Measurements from ENCODE around the gene RRAGC. TPM values are rescaled to one million over a fixed set of nuclear protein-coding genes. Genes with fewer than 3 reads are reported as not detected.

Gene RRAGC
- total and polyA plus RNA-seq, 2 experiments from 2014 or later = 9.3 to 12.8 TPM

DNA sequence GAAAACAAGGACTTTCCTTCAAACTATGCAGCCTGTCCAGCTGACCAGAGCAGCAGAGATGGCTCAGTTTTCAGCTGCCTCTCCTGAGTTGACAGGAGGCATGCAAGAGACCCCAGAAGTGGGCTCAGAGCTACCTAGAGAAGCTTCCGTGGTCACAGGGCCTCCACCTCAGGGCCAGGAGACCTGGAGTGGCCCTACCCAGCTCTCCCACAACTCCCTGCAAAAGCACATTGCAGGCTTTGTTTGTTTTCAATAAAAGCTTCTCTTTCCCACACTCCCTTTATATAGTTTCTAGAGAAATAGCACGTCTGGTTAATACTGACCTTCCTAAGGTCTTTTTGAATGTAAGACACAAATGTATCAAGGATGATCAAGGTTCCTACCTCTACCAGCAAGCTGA lies 40.1 kb downstream of the RRAGC start:
- peaks cover 55% of the 10 kb centered on the region for H3K27me3 ChIP-seq (ENCODE audit: insufficient read depth)
- no peak overlapping the region for H3K27ac ChIP-seq (ENCODE audit: low read depth)
- ATAC-seq (no peak), DNase-seq (ENCODE audit: low spot score) (no peak)
- peaks cover 10% of the 10 kb centered on the region; the same call in 2 of the 3 replicates for H3K9me3 Mint-ChIP-seq
- no peak overlapping the region; the same call in 2 of the 3 replicates for H3K4me3 Mint-ChIP-seq
- no peaks in the 10 kb centered on the region for H3K36me3 ChIP-seq (ENCODE audit: insufficient read depth)
- no peak overlapping the region for H3K27ac Mint-ChIP-seq
- H3K4me1 ChIP-seq (ENCODE audit: insufficient read depth) = peaks cover 22% of the 10 kb centered on the region
- TF ChIP-seq ZNF331 (CRISPR knock-in tag; IDR thresholded peaks at IDR 0.05; ENCODE audit: low read depth) (no peak), EZH2phosphoT487 (IDR thresholded peaks at IDR 0.05; ENCODE audit: unreplicated experiment) (no peak), ZNF114 (CRISPR knock-in tag; IDR thresholded peaks at IDR 0.05) (no peak), EZH2 (IDR thresholded peaks at IDR 0.05; ENCODE audit: low read depth, unreplicated experiment) (no peak), NANOG (IDR thresholded peaks at IDR 0.05; ENCODE audit: borderline replicate concordance) (no peak), STAT1 (IDR thresholded peaks at IDR 0.05; ENCODE audit: unreplicated experiment) (no peak), POLR2AphosphoS5 (IDR thresholded peaks at IDR 0.05; ENCODE audit: low read depth) (no peak), CREB1 (CRISPR knock-in tag; IDR thresholded peaks at IDR 0.05; ENCODE audit: low read depth) (no peak), JUNB (IDR thresholded peaks at IDR 0.05; ENCODE audit: unreplicated experiment) (no peak)
- TF ChIP-seq, protein P1, sequence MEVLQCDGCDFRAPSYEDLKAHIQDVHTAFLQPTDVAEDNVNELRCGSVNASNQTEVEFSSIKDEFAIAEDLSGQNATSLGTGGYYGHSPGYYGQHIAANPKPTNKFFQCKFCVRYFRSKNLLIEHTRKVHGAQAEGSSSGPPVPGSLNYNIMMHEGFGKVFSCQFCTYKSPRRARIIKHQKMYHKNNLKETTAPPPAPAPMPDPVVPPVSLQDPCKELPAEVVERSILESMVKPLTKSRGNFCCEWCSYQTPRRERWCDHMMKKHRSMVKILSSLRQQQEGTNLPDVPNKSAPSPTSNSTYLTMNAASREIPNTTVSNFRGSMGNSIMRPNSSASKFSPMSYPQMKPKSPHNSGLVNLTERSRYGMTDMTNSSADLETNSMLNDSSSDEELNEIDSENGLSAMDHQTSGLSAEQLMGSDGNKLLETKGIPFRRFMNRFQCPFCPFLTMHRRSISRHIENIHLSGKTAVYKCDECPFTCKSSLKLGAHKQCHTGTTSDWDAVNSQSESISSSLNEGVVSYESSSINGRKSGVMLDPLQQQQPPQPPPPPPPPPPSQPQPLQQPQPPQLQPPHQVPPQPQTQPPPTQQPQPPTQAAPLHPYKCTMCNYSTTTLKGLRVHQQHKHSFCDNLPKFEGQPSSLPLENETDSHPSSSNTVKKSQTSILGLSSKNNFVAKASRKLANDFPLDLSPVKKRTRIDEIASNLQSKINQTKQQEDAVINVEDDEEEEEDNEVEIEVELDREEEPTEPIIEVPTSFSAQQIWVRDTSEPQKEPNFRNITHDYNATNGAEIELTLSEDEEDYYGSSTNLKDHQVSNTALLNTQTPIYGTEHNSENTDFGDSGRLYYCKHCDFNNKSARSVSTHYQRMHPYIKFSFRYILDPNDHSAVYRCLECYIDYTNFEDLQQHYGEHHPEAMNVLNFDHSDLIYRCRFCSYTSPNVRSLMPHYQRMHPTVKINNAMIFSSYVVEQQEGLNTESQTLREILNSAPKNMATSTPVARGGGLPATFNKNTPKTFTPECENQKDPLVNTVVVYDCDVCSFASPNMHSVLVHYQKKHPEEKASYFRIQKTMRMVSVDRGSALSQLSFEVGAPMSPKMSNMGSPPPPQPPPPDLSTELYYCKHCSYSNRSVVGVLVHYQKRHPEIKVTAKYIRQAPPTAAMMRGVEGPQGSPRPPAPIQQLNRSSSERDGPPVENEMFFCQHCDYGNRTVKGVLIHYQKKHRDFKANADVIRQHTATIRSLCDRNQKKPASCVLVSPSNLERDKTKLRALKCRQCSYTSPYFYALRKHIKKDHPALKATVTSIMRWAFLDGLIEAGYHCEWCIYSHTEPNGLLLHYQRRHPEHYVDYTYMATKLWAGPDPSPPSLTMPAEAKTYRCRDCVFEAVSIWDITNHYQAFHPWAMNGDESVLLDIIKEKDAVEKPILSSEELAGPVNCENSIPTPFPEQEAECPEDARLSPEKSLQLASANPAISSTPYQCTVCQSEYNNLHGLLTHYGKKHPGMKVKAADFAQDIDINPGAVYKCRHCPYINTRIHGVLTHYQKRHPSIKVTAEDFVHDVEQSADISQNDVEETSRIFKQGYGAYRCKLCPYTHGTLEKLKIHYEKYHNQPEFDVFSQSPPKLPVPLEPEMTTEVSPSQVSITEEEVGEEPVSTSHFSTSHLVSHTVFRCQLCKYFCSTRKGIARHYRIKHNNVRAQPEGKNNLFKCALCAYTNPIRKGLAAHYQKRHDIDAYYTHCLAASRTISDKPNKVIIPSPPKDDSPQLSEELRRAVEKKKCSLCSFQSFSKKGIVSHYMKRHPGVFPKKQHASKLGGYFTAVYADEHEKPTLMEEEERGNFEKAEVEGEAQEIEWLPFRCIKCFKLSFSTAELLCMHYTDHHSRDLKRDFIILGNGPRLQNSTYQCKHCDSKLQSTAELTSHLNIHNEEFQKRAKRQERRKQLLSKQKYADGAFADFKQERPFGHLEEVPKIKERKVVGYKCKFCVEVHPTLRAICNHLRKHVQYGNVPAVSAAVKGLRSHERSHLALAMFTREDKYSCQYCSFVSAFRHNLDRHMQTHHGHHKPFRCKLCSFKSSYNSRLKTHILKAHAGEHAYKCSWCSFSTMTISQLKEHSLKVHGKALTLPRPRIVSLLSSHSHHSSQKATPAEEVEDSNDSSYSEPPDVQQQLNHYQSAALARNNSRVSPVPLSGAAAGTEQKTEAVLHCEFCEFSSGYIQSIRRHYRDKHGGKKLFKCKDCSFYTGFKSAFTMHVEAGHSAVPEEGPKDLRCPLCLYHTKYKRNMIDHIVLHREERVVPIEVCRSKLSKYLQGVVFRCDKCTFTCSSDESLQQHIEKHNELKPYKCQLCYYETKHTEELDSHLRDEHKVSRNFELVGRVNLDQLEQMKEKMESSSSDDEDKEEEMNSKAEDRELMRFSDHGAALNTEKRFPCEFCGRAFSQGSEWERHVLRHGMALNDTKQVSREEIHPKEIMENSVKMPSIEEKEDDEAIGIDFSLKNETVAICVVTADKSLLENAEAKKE (CRISPR knock-in tag; IDR thresholded peaks at IDR 0.05) = no peak
- TF ChIP-seq, protein P2, sequence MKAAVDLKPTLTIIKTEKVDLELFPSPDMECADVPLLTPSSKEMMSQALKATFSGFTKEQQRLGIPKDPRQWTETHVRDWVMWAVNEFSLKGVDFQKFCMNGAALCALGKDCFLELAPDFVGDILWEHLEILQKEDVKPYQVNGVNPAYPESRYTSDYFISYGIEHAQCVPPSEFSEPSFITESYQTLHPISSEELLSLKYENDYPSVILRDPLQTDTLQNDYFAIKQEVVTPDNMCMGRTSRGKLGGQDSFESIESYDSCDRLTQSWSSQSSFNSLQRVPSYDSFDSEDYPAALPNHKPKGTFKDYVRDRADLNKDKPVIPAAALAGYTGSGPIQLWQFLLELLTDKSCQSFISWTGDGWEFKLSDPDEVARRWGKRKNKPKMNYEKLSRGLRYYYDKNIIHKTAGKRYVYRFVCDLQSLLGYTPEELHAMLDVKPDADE (IDR thresholded peaks at IDR 0.05) = no peak
- TF ChIP-seq, protein P3, sequence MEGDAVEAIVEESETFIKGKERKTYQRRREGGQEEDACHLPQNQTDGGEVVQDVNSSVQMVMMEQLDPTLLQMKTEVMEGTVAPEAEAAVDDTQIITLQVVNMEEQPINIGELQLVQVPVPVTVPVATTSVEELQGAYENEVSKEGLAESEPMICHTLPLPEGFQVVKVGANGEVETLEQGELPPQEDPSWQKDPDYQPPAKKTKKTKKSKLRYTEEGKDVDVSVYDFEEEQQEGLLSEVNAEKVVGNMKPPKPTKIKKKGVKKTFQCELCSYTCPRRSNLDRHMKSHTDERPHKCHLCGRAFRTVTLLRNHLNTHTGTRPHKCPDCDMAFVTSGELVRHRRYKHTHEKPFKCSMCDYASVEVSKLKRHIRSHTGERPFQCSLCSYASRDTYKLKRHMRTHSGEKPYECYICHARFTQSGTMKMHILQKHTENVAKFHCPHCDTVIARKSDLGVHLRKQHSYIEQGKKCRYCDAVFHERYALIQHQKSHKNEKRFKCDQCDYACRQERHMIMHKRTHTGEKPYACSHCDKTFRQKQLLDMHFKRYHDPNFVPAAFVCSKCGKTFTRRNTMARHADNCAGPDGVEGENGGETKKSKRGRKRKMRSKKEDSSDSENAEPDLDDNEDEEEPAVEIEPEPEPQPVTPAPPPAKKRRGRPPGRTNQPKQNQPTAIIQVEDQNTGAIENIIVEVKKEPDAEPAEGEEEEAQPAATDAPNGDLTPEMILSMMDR (conservative IDR thresholded peaks at IDR 0.05; ENCODE audit: low read depth in 2 of 2) = no peak
- TF ChIP-seq, protein P4, sequence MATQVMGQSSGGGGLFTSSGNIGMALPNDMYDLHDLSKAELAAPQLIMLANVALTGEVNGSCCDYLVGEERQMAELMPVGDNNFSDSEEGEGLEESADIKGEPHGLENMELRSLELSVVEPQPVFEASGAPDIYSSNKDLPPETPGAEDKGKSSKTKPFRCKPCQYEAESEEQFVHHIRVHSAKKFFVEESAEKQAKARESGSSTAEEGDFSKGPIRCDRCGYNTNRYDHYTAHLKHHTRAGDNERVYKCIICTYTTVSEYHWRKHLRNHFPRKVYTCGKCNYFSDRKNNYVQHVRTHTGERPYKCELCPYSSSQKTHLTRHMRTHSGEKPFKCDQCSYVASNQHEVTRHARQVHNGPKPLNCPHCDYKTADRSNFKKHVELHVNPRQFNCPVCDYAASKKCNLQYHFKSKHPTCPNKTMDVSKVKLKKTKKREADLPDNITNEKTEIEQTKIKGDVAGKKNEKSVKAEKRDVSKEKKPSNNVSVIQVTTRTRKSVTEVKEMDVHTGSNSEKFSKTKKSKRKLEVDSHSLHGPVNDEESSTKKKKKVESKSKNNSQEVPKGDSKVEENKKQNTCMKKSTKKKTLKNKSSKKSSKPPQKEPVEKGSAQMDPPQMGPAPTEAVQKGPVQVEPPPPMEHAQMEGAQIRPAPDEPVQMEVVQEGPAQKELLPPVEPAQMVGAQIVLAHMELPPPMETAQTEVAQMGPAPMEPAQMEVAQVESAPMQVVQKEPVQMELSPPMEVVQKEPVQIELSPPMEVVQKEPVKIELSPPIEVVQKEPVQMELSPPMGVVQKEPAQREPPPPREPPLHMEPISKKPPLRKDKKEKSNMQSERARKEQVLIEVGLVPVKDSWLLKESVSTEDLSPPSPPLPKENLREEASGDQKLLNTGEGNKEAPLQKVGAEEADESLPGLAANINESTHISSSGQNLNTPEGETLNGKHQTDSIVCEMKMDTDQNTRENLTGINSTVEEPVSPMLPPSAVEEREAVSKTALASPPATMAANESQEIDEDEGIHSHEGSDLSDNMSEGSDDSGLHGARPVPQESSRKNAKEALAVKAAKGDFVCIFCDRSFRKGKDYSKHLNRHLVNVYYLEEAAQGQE (IDR thresholded peaks at IDR 0.05; ENCODE audit: unreplicated experiment) = no peak
- H3K36me3 Mint-ChIP-seq (ENCODE audit: low read depth) = peaks cover 7% of the 10 kb centered on the region; the same call in 2 of the 3 replicates
- peaks cover 18% of the 10 kb centered on the region; the same call in 2 of the 3 replicates for H3K4me1 Mint-ChIP-seq
- H3K9me2 ChIP-seq (ENCODE audit: insufficient read depth) = no peaks in the 10 kb centered on the region
- no peaks in the 10 kb centered on the region for H3F3A ChIP-seq (replicated peaks; ENCODE audit: low read depth)
- peak overlapping the region; percentile 96; the same call in 1 of the 2 replicates for H3K4me2 ChIP-seq
- H3K4me3 ChIP-seq = no peak overlapping the region; the same call in 1 of the 2 replicates
- no peak overlapping the region for H2AFZ ChIP-seq
- peaks cover 20% of the 10 kb centered on the region for H3K27me3 Mint-ChIP-seq (ENCODE audit: insufficient read depth, low read depth, poor library complexity)
- H3K79me2 ChIP-seq (replicated peaks; ENCODE audit: insufficient read depth) = no peaks in the 10 kb centered on the region
- no peaks in the 10 kb centered on the region for H4K20me1 ChIP-seq (replicated peaks; ENCODE audit: insufficient read depth)
